Ectodermal cell (in vitro differentiated cells): ENCODE results near the gene RMDN2.

Experiments used
- H3K27ac ChIP-seq: 2 replicates; pipeline ENCODE4 v1.7.0; 2013; ENCODE audit warnings: mild to moderate bottlenecking, low read depth, low read length; ENCODE audit not compliant: insufficient read depth, poor library complexity, severe bottlenecking
- H3K27me3 ChIP-seq: 2 replicates; pipeline ENCODE4 v1.7.0; 2013; ENCODE audit warnings: mild to moderate bottlenecking, low read length; ENCODE audit not compliant: insufficient read depth, control insufficient read depth, poor library complexity, severe bottlenecking
- H3K36me3 ChIP-seq: one replicate; pipeline ENCODE4 v1.7.0; 2013; ENCODE audit warnings: low read length; ENCODE audit not compliant: control insufficient read depth, insufficient read depth
- H3K4me1 ChIP-seq: one replicate; pipeline ENCODE4 v1.7.0; 2013; ENCODE audit warnings: low read length; ENCODE audit not compliant: control insufficient read depth, insufficient read depth
- H3K4me3 ChIP-seq: 2 replicates; pipeline ENCODE4 v1.7.0; 2013; ENCODE audit warnings: low read depth, low read length, control low read depth; ENCODE audit not compliant: insufficient read depth
- H3K9me3 ChIP-seq: 2 replicates; pipeline ENCODE4 v1.7.0; 2013; ENCODE audit warnings: mild to moderate bottlenecking, low read length, moderate library complexity; ENCODE audit not compliant: control insufficient read depth
- WGBS, 2 experiments: methylation state at CpG; one replicate each; pipeline ENCODE4 v1.1.7; 2013; ENCODE audit warnings: missing lambda C conversion rate in 2 of 2; 5-methylcytosine and 5-hydroxymethylcytosine counted together

The RMDN2 gene

DNA sequence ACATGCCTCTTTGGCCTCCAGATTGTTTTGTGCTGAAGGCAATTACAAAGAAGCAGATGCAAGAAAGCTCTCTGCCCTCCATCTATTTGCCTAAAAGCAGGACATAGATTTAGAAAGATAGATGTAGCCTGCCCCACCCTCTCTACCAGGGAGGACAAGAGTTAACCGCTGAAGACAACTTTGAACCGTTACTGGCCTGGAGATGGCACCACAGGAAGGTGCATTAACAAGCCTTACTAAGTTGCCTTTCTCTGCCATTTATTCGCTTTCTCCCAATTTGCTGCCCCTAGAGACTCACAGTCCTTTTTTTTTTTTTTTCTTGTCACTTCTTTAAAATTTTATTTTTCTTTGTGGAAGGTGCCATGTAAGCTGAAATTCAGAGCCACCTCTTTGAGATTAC is 28.8 kb upstream of the RMDN2 start:
- no peak overlapping the region for H3K4me3 ChIP-seq
- 18 to 43% methylated on average over 3 of the region's 3 CpGs for WGBS, 2 experiments
- H3K36me3 ChIP-seq: no peaks in the 10 kb centered on the region
- no peaks in the 10 kb centered on the region for H3K9me3 ChIP-seq
- H3K27me3 ChIP-seq: no peaks in the 10 kb centered on the region
- no peaks in the 10 kb centered on the region for H3K4me1 ChIP-seq
- no peak overlapping the region for H3K27ac ChIP-seq

DNA sequence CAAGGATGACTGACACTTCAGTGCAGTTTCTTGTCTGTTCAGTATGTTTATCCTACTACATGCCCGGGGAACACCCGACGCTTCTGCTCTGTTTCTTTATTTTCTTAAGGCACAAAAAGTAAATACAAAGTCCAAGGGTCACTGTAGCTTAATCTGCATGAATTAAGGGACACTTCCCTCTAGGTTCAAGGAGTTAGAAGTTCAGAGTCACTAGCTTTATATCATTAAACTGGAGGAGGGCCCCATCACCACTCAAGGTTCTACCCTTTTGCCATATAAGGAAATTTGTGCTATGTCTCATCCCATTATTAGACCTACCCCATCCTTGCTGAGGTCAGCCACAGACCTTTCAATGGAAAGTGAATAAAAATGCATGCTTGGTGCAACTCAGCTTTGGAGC is 27.6 kb upstream of the RMDN2 start:
- no peaks in the 10 kb centered on the region for H3K4me1 ChIP-seq

DNA sequence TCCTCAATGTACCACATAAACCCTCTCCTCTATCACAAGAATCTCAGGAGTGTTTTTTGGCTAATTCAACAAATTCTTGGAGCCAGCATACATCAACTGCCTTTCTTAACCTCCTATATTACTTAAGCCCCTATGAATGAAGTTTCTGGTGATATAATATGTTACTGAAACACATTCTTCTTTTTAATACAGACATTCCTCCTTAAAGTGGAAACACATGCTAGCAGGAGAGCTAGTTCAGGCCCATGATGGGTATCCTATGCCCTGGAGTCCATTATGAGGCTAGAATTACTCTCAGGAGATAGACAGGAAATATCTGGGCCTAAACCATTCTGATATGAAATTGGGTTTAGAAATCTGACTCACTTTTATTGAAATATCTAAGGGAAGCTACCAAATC is 26.6 kb upstream of the RMDN2 start:
- Histone ChIP-seq H3K36me3 (no peaks in the 10 kb centered on the region), H3K27ac (no peak overlapping the region), H3K27me3 (no peaks in the 10 kb centered on the region), H3K9me3 (no peaks in the 10 kb centered on the region), H3K4me3 (no peak overlapping the region), H3K4me1 (no peaks in the 10 kb centered on the region)

More for the DNA sequence above, 27.6 kb upstream of the RMDN2 start:
- H3K9me3 ChIP-seq: no peaks in the 10 kb centered on the region
- no peaks in the 10 kb centered on the region for H3K27me3 ChIP-seq
- no peak overlapping the region for H3K4me3 ChIP-seq
- WGBS, 2 experiments: 75 to 86% methylated on average over 3 of the region's 3 CpGs
- no peak overlapping the region for H3K27ac ChIP-seq
- no peaks in the 10 kb centered on the region for H3K36me3 ChIP-seq

DNA sequence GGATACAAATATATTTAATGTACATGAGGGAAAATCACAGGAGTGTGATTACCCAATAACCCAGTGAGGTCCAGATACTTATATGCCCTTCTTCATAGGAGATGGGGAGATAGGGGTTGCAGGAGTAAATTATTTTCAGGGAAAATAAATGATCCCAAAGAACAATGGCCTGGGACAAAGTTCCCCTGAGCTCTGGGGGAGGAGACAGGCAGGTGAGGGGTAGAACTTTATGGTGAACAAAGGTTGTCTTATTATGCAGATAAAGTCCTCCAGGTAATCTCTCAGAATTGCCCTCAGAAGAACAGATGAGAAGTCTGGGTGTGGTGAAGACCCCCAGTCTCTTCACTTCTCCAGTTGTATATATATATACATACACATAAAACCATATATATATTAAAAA is 22.1 kb upstream of the RMDN2 start:
- Histone ChIP-seq H3K9me3 (no peaks in the 10 kb centered on the region), H3K27me3 (no peaks in the 10 kb centered on the region), H3K4me3 (no peak overlapping the region), H3K36me3 (no peaks in the 10 kb centered on the region), H3K4me1 (no peaks in the 10 kb centered on the region), H3K27ac (no peak overlapping the region)

DNA sequence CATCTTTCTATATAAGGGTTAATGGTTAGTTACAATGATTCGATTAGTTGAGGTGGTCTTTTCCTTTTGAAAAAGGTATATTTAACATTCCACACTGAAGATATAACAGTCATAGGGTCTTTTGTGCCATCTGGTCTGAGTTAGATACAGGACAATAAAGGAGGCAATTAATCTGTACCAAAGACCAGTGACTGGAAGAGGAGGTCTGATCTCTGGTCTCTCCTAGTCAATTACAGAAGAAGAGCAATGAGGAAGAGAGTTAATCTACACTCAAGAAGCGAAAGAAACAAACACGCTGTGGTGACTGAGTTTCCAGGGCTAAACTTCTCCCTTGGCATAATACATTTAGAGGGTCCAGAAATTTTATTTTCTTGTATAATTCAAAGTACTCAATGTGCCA is 20.7 kb upstream of the RMDN2 start:
- no peaks in the 10 kb centered on the region for H3K4me1 ChIP-seq
- no peaks in the 10 kb centered on the region for H3K36me3 ChIP-seq
- H3K9me3 ChIP-seq: no peaks in the 10 kb centered on the region
- 96 to 100% methylated on average over 2 of the region's 3 CpGs for WGBS, 2 experiments
- H3K27ac ChIP-seq: no peak overlapping the region
- H3K4me3 ChIP-seq: no peak overlapping the region
- H3K27me3 ChIP-seq: no peaks in the 10 kb centered on the region

DNA sequence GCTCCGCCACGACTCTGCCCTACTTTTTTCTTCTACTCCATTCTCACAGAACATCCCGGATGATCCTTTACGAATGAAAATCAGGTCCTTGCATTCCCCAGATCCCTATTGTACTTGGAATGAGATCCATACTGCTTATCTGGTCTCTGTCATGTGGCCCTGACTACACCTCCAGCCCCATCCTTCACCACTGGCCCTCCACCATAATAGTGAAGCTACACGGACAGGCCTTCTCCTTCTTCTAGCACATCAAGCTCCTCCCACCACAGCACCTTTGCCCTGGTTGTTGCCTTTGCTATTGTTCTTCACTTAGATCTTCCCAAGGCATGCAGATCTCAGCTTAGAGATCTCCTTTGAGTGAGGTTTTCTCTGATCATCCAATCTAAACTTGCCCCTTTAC is 20.1 kb upstream of the RMDN2 start:
- H3K27ac ChIP-seq: no peak overlapping the region
- no peaks in the 10 kb centered on the region for H3K4me1 ChIP-seq
- no peaks in the 10 kb centered on the region for H3K9me3 ChIP-seq
- H3K27me3 ChIP-seq: no peaks in the 10 kb centered on the region
- WGBS, 2 experiments: 80 to 82% methylated on average over 5 of the region's 5 CpGs
- no peak overlapping the region for H3K4me3 ChIP-seq
- H3K36me3 ChIP-seq: no peaks in the 10 kb centered on the region

DNA sequence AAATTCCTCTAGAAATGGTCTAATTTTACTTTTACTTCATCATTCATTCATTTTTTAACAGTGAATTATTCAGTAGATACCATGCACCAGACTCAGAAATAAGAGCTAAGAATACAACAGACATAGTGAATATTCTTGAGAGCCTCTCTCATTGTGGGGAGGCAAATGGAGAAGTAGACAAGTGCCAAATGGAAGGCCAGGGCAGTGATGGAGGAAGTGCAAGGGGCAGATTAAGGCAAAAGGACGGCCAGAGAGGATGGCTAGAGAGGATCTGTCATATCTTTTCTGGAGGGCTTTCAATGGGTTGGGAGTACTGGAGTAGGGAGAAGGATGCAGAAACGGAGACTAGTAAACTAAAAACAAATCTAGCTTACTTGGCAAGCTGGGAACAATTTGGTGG is 19.0 kb upstream of the RMDN2 start:
- no peak overlapping the region for H3K4me3 ChIP-seq
- no peaks in the 10 kb centered on the region for H3K36me3 ChIP-seq
- no peaks in the 10 kb centered on the region for H3K9me3 ChIP-seq
- no peaks in the 10 kb centered on the region for H3K4me1 ChIP-seq
- no peak overlapping the region for H3K27ac ChIP-seq
- 84 to 97% methylated on average over 2 of the region's 2 CpGs for WGBS, 2 experiments
- H3K27me3 ChIP-seq: no peaks in the 10 kb centered on the region

DNA sequence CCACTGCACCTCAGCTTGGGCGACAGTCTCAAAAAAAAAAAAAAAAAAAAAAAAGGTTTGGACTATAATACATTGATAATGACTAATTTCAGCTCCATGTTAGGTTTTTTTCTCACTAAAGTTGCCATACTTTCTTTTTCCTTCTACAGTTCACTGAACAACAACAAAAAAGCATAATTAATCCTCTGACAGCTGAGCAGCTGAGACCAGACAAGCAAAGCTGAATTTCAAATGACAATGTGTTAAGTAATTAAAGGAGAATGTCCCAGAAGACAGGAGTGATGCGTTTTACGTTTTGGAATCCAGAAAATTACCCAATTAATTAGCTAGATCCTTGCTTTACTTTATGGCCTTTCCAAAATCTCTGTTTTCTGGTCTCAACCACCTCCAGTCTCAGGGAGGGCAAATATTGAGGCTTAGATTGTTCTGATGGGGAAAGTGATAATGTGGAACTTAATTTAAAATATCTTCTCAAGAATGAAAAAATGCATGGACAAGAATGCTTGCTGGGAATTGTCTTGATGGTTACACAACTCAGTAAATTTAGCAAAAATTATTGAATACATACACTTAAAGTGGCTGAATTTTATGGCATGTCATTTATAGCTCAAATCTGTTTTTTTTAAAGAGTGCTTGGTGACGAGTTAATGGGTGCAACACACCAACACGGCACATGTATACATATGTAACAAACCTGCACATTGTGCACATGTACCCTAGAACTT is 17.4 kb upstream of the RMDN2 start:
- Histone ChIP-seq H3K9me3 (no peaks in the 10 kb centered on the region), H3K36me3 (no peaks in the 10 kb centered on the region), H3K27me3 (no peaks in the 10 kb centered on the region), H3K4me3 (no peak overlapping the region), H3K4me1 (no peaks in the 10 kb centered on the region), H3K27ac (no peak overlapping the region)
- 83 to 90% methylated on average over 2 to 4 of the region's 5 CpGs for WGBS, 2 experiments

DNA sequence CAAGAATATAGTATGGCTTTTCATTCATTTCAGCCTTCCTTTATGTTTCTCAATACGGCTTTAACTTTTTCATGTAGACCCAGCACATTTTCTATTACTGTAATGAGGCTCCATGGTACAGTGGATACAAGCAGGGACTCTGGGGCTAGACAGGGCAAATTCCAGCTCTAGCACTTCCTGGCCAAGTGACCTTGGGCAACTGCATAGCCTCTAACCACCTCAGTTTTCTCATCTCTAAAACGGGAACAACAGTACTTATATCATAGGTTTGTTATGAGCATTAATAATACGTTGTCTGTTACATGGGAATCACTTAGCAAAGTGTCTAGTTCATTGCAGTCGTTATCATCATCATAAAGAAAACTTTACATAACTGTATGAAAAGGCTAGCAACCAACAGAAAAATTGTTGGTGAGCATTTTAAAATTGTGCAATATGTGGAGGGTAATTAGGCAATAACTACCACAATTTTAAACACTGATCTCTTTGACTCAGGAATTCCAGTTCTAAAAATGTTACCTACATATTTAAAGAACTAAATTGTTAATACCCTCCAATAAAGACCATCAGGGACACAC is 13.7 kb upstream of the RMDN2 start:
- no peaks in the 10 kb centered on the region for H3K4me1 ChIP-seq
- no peaks in the 10 kb centered on the region for H3K27me3 ChIP-seq
- no peak overlapping the region for H3K4me3 ChIP-seq
- no peak overlapping the region for H3K27ac ChIP-seq
- no peaks in the 10 kb centered on the region for H3K36me3 ChIP-seq
- WGBS, 2 experiments: 85 to 94% methylated on average over 3 to 4 of the region's 4 CpGs
- H3K9me3 ChIP-seq: no peaks in the 10 kb centered on the region

DNA sequence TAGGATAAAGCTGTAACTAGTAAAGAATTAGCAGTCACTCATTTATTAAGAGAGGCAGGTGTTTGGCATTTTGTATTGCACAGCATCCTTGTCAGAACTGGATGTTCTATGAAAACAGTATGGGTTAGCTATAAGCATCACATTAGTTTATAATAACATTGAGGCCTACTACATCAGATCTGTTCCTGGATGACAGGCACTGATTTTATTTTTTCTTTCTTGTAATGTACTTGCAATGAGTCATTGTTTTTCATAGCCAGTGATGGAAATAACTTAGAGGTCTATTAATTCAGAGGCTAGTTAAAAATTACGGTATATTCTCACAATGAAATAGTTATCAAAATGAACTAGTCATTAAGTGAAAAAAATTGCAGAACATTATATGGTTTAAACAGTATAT is 13.0 kb upstream of the RMDN2 start:
- H3K4me1 ChIP-seq: no peaks in the 10 kb centered on the region
- no CpG with 5 or more reads among the region's 1 CpG for WGBS, 2 experiments
- H3K4me3 ChIP-seq: no peak overlapping the region
- no peaks in the 10 kb centered on the region for H3K36me3 ChIP-seq
- H3K27ac ChIP-seq: no peak overlapping the region
- no peaks in the 10 kb centered on the region for H3K27me3 ChIP-seq
- H3K9me3 ChIP-seq: no peaks in the 10 kb centered on the region
